Left cardiac atrium (tissue), 4 donors: ENCODE results near the gene AGBL4. TPM values are rescaled to one million over a fixed set of nuclear protein-coding genes. Genes with fewer than 3 reads are reported as not detected.
"Not testable (repeated sequence)": the region's sequence is repeated elsewhere in the genome, so short reads cannot be mapped to it uniquely, and the experiment has no call there.

Experiments
- ATAC-seq, 2 donors: fragments of 200-7000 bp; cut with Tn5 transposase; one replicate each; pipeline ENCODE4 v1.9.1; 2020; ENCODE audit warnings: mild to moderate bottlenecking in 2 of 2, moderate library complexity in 2 of 2
- DNase-seq: peaks from one replicate; pipeline ENCODE4 v3.0.0-alpha.2; 2020
- intact Hi-C, 2 donors: fragments of 100-400 bp; cut with DNase I; formaldehyde crosslinking; loops; one replicate each; pipeline versions ENCODE4 v1.14.1 to v1.15.1; 2022 to 2023
- total RNA-seq, 2 donors: library from RNA; stranded (reverse); fragmentation: NEBNext Ultra II Directional; extraction: Animal tissue kit (Norgen Biotek cat#: 25700); gene quantifications; one replicate each; pipeline ENCODE4 v1.2.1, GENCODE V29; 2021
- donor health status: DM: no; HTN: yes; CAD: no.
- donor health status: DM: no; HTN: yes; CAD: no; lungs with severe emphysema.
- donor health status: DM: yes; HTN: yes; CAD: no.
- donor health status: Dilated cardiomyopathy.

The AGBL4 gene
- total RNA-seq, 2 donors from 2014 or later = 2.5 to 3.1 TPM

DNA sequence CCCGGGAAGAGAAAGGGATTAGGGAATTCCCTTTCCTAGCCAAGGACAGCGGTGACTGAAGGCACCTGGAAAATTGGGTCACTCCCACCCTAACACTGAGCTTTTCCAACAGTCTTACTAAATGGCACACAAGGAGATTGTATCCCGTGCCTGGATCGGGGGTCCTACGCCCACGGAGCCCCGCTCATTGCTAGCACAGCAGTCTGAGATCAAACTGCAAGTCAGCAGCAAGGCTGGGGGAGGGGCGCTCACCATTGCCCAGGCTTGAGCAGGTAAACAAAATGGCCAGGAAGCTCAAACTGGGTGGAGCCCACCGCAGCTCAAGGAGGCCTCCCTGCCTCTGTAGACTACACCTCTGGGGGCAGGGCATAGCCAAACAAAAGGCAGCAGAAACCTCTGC lies 285.6 kb downstream of the AGBL4 start:
- intact Hi-C loops, DNase-seq, ATAC-seq: not testable (repeated sequence)

DNA sequence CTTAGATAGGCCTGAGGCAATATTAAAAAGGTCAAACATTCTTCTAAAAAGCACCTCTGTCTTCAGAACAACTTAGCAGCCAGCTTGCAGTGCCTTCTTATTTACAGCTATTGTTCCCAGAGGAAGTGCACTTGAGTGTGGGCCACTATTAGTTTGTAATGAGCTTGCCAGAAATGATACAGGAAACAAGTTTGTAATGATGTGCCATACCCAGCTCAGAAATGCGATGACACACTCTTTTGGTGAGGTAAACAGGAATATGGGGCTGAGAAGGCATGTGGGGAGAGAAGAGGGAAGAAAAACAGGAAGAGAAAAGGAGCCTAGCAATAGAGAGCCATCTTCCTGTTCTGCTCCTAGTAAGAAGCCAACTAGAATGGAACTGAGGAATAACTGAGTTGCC lies 295.4 kb downstream of the AGBL4 start:
- ATAC-seq (no peak), DNase-seq (no peak)
- intact Hi-C loops = no loop called here

DNA sequence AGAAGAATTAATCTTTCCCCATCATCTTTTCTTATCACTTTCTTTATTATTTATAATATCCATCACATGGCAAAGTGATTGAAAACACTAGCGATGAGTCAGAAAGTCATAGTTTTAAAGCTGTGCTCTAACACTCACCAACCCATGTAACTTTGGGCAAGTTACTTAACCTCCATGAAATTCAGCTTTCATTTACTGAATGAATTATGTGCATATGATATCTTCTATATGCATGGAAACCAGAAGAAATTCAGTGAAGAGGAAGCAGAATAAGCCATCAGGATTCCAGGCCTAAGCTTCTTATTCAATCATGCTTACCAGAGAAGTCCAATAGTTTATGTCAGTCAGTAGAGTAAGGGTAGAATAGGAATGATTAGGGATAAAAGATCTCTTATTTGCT lies 300.1 kb downstream of the AGBL4 start:
- intact Hi-C loops = no loop called here
- ATAC-seq (no peak), DNase-seq (no peak)

DNA sequence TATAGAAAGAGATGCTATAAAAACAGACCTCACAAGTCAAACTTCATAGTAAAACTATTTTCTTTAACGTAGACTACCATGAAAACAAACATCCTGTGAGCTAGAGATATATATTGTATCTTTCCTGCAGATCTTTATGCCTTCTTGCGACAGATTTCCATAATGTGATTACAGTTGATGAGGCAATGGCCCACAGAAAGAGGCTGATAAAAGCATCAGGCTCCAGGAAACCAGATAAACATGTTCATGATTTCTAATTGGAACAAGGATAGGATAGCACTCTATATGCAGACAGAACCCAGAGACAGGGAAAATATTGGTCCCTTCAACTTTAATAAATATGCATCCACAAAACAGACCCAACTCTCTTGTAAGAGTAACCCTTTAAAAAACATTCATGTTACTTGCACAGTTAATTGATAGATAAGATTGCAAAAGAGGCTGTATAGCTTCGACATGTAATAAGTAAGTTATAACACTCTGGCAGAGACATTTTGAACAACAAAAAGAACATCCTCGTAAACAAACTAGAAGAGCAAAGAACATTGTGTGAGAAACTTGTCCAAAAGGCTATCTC lies 329.4 kb downstream of the AGBL4 start:
- ATAC-seq (no peak), DNase-seq (no peak)
- intact Hi-C loops = no loop called here

DNA sequence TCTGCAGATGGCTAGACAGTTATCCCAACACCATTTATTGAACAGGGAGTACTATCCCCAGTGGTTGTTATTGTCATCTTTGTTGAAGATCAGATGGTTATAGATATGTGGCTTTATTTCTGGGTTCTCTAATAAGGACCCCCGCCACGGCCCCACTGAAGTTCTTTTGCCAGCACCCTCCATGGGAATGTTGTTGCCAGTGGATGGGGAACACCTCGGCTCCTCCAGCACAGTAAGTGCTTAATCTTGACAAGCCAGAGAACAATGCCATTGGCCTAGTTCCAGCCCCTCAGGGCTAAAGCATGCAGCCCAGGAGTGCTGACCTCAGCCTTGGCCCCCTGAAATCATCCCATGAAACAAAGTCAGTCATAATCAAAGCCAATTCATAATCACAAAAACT lies 337.6 kb downstream of the AGBL4 start:
- ATAC-seq (peak in 1 of 2 donors; percentile 30), DNase-seq (no peak)
- intact Hi-C loops = no loop called here

DNA sequence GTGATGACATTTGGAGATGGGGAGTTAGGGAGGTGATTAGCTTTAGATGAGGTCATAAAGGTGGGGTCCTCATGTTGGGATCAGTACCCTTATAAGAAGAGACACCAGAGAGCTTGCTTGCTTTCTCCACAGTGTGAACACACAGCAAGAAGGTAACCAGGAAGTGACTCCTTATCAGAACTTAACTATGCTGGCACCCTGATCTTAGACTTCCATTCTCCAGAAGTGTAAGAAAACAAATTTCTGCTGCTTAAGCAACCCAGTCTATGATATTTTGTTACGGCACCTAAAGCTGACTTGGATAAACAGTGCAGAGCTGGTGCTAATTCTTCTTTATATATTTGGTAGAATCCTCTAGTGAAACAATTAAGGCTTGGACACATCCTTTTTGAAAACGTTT lies 346.0 kb downstream of the AGBL4 start:
- ATAC-seq (no peak), DNase-seq (no peak)
- intact Hi-C loops = no loop called here

DNA sequence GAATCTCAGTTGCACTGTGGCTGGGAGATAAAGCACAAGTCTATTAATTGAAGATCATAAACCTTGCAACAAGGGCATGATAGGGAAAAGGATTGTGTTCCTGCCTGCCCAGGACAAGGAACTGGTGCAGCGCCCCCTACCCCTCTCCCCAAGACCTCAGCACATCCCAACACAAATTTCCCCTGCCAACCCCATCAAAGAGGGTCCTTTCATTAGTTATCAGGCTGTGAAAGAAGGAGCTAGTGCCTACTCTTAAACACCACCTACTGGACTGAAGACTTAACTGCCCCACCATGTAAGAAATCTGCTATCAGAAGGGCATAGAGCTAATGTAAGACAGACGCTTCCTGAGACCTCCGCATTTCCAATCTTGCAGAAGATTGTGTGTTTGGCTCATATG lies 372.6 kb downstream of the AGBL4 start:
- DNase-seq = no peak
- intact Hi-C loops = no loop called here
- ATAC-seq = no peak

DNA sequence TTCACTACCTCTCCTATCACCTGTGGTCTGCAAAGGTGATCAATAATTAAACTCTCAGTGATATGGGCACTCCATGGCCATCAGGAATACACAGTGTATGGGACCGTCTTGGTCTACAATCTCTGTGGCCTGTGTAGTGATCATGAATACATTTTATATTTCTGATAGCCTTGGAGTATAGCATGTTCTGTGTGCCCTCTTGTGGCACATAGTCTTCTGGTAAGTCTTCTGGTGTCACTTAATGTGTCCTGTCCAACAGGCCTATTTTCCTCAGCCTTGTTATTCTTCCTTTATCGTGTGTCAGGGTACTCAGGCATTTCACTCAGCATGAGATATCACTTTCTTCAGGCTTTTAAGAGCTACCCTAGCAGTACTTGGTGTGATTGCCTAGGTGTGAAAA lies 393.6 kb downstream of the AGBL4 start:
- DNase-seq = no peak
- ATAC-seq = no peak
- intact Hi-C loops = no loop called here

DNA sequence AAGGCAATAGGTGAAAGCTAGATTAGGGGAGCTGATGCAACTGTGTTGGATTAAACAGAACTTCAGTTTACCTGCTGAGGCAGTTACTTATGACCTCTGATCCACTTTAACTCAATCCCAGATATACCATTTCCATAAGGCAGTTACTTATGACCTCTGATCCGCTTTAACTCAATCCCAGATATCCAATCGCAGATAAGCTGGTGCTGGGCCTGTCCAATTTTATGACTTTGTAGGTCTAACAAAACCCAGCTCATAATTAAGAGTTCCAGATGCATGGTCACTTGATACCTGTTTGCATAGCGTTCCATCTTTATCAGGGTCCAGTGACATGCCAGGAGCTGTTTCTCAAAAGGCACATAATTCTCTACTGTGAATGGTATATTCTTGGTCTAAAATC lies 396.0 kb downstream of the AGBL4 start:
- DNase-seq (no peak), ATAC-seq (no peak)
- intact Hi-C loops = no loop called here

DNA sequence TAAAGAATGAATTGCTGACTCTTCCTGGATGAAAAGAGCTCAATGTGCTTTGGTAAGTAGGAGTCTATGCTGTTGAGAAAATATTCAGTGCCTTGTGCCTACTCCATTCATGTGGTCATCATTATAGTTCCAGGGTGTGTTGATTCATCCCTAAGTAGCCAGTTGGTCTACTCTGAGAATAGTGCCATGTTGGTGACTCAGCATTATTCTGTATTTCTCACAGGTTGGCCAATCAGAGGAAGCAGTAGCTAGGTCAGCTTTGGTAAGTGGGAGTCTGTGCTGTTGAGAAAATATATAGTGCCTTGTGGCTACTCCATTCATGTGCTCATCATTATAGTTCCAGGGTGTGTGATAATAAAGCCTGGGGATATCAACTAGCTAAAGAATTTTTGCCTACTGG lies 397.3 kb downstream of the AGBL4 start:
- DNase-seq (no peak), ATAC-seq (no peak)
- intact Hi-C loops = no loop called here

DNA sequence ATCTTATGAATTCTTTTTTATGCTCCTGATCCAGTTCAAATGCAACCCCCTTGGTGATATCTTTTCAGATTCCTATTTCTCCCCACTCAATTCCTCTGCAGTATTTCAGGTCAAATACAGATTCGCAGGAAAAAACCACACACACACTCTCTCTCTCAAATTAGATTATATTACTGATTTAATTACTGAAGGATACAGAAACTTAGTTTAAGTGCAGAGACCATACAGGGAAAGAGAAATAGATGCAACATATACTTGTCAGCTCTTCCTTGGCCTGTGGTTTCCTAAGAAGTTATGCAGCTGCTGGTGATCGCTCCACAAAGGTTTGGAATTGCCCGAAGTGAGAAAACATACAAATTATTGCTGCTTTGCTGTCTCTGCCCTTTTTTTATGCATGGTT lies 400.9 kb downstream of the AGBL4 start:
- ATAC-seq = no peak
- no peak for DNase-seq
- intact Hi-C loops = no loop called here

DNA sequence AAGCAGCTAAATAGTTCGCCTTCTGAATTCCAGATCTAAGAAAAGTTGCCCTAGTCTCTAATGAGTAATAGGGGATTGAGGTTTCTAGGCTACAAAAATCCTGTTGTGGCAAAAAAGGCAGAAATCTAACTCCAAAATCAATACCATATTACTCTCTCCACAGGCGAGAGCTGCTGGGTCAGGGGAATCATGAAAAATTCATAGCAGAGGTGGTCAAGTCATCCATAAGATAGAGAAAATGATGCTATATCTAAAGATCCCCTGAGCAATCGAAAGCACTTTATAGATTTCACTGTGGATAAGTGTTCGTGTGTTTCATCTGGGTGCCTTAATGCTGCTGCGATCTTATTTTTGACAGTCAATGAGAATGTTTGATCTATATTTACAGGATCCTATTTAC lies 417.7 kb downstream of the AGBL4 start:
- DNase-seq = no peak
- ATAC-seq = no peak
- intact Hi-C loops = no loop called here

DNA sequence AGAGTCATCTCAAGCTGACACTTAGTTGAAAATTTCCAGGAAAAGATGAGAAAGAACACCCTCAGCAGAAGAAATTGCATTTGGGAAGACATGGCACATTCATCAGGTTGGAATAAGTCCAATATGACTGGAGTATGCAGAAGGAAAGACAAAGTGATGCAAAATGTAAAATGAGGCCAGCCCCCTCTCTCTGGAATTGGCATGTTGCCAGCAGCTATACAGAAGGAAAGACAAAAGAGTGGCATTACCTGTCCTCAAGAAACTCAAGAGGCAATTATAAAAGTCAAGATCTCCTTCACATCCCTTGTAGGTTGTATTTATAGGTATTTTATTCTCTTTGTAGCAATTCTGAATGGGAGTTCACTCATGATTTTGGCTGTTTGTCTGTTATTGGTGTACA lies 426.3 kb downstream of the AGBL4 start:
- ATAC-seq = no peak

DNA sequence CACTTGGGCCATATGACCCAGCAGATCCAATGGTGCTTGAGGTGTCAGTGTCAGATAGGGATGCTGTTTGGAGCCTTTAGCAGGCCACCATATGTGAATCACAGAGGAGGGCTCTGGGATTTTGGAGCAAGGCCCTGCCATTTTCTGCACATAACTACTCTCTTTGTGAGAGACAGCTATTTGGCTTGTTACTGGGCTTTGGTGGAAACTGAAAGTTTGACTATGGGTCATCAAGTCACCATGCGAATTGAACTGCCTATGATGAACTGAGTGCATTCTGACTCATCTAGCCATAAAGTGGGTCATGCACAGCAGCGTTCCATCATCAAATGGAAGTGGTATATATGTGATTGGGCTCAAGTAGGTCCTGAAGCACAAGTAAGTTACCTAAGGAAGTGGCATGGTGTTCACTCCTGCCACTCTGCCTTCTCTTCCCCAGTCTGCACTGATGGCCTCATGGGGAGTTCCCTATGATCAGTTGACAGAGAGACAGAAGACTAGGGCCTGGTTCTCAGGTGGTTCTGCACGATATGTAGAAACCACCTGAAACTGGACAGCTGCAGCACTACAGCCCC lies 447.3 kb downstream of the AGBL4 start:
- no peak for ATAC-seq
- intact Hi-C loops = no loop called here
- no peak for DNase-seq

More for the DNA sequence above, 426.3 kb downstream of the AGBL4 start:
- no peak for DNase-seq
- intact Hi-C loops = no loop called here

DNA sequence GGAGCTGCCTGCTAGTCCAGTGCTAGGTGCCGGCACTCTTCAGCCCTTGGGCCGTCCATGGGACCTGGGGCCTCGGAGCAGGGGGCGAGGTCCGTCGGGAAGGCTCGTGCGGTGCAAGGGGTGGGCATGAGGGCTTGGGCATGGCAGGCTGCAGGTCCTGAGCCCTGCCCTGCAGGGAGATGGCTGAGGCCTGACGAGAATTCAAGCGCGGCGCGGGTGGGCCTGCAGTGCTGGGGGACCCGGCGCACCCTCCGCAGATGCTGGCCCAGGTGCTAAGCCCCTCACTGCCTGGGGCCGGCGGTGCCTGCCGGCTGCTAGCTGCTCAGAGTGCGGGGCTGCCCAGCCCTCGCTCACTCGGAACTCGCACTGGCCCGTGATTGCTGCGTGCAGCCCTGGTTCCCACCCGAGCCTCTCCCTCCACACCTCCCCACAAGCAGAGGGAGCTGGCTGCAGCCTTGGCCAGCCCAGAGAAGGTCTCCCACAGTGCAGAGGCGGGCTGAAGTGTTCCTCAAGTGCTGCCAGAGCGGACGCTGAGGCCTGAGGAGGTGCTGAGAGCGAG lies 467.0 kb downstream of the AGBL4 start:
- DNase-seq (no peak), ATAC-seq (no peak)
- intact Hi-C loops = no loop called here

DNA sequence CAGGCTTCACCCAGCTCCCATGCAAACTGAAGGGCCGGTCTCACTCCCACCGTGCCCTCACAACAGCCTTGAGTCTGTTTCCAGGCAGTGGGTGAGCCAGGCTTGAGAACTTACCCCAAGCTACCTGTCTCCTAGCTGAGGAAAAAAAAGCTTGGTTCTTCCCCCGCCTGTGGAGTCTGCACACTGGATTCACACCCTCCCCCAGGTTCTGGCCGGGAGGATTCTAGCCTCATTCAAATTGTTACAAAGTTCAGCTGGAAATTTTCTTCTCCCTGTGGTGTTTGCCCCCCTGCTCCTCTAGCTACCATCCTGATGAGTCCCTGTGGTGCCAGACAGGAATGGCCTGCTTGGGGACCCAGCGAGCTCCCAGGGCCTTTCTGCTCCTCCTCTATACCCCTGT lies 471.7 kb downstream of the AGBL4 start:
- intact Hi-C loops = no loop called here
- ATAC-seq (no peak), DNase-seq (no peak)

DNA sequence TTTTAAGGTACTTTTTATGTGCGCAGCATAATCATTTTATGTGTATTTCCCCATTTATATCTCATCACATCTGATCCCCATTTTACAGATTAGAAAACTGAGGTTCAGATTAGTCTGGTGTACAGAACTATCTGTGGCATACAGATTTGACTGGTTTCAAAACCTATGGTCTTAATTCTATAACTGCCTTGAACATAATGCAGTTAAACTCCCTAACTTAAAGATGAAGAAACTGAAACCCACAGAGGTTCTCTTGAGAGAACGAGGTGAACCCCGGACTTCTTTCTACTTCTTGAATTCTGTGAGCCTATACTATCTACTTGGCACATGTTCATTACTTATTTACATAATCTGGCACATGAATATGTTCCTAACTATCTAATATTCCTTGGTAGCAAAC lies 479.1 kb downstream of the AGBL4 start:
- ATAC-seq (no peak), DNase-seq (no peak)
- intact Hi-C loops = no loop called here

DNA sequence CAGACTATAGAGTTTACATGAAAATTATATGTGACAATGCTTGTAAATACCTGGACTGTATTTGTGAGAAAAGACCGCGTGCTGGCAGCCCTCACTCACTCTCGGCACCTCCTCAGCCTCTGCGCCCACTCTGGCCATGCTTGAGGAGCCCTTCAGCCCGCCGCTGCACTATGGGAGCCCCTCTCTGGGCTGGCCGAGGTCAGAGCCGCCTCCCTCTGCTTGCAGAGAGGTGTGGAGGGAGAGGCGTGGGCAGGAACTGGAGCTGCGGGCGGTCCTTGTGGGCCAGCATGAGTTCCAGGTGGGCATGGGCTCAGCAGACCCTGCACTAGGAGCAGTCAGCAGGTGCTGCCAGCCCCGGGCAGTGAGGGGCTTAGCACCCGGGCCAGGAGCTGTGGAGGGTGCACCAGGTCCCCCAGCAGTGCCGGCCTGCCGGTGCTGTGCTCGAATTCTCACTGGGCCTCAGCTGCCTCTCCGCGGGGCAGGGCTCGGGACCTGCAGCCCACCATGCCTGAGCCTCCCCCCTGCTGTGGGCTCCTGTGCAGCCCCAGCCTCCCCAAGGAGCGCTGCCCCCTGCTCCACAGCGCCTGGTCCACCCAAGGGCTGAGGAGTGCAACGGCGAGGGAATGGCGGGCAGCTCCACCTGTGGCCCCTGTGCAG lies 482.5 kb downstream of the AGBL4 start:
- intact Hi-C loops = no loop called here
- ATAC-seq = no peak
- no peak for DNase-seq

DNA sequence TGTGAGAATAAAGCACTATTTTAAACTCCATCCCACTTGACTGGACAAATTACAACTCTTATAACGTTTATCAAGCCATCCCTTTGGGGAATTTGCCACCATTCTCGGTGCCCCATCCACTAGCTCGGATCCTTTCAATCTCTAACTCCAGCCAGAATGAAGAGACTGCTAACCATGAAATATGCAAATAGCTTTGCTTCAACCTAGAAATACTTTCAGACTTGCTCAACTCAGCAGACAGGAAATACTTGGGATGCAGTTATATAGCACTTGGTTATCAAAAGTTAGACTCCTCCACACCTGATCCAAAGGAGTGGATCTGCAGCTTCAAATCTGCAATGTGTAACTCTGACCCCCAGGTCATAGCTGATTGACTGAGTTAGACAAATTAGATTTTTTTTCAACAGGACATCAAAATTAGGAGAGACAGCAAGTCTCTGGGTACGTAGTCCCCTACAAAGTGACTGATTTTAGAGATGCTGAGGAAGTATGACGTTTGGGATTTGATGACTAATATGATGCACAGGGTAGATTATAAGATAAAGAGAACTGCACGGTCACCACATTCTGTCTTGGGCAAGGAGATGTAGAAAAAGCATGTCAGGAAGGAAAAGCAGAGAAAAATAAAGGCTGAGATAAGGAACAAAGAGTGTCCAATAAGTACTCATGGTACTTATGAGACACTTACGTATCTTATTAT lies 496.0 kb downstream of the AGBL4 start:
- intact Hi-C loops = no loop called here
- no peak for DNase-seq
- ATAC-seq = no peak

DNA sequence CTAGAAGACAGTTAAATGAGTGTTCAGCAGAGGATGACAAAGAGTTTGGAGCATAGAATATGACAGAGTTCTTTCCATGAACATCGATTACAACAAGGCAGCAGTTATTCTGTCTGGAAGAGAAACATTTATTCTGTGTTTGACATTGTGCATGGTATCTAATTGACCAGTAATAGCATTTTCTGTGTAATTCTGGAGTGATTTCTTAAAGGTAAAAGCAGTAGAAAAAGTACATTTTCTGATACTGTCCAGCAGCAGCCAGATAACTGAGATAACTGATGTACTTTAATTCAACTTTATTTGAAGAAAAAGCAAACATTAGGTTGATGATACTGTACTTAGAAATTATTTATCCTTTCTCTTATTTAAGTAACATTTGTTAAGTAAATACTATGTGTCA lies 497.1 kb downstream of the AGBL4 start:
- intact Hi-C loops = no loop called here
- ATAC-seq (no peak), DNase-seq (no peak)
